K562 (cell line): ENCODE measurements around the gene PRR16. TPM values are rescaled to one million over a fixed set of nuclear protein-coding genes. Genes with fewer than 3 reads are reported as not detected.

Experiments used
- ATF7 ChIP-seq: fragments of 450-650 bp; IDR thresholded peaks from 2 replicates; pipeline ENCODE4 v1.7.1; 2014; ENCODE audit warnings: mild to moderate bottlenecking, moderate library complexity
- BRD4 ChIP-seq: fragments of 200-600 bp; sonication (generic); IDR thresholded peaks from 2 replicates; pipeline ENCODE4 v1.6.1; 2017; ENCODE audit warnings: inconsistent platforms
- CBFA2T2 ChIP-seq: fragments of 450-650 bp; conservative IDR thresholded peaks from 2 replicates; pipeline ENCODE4 v1.6.1; 2017; ENCODE audit warnings: mild to moderate bottlenecking
- CEBPB ChIP-seq: fragments of 450-650 bp; IDR thresholded peaks from 2 replicates; pipeline ENCODE4 v1.6.1; 2016; ENCODE audit warnings: missing genetic modification characterization, missing compliant biosample characterization
- CREBBP ChIP-seq: IDR thresholded peaks from one replicate; pipeline ENCODE4 v1.6.1; 2012; ENCODE audit warnings: low read depth, mild to moderate bottlenecking, control low read depth, inconsistent platforms, low read length
- CSDE1 ChIP-seq, 2 experiments: fragments of 450-650 bp; IDR thresholded peaks; 2 replicates each; pipeline ENCODE4 v1.6.1; 2016; ENCODE audit warnings: mild to moderate bottlenecking in 1 of 2
- ELF1 ChIP-seq: fragments of 200-800 bp; sonication (Bioruptor generic); IDR thresholded peaks from 2 replicates; pipeline ENCODE4 v1.6.1; 2016; ENCODE audit warnings: missing genetic modification characterization, missing compliant biosample characterization
- ESRRB ChIP-seq: fragments of 250-450 bp; sonication (Bioruptor Pico); IDR thresholded peaks from 2 replicates; pipeline ENCODE4 v1.5.0; 2020; ENCODE audit warnings: mild to moderate bottlenecking, moderate library complexity, borderline replicate concordance
- FOSL1 ChIP-seq: fragments of 200-800 bp; sonication (Bioruptor generic); conservative IDR thresholded peaks from 2 replicates; pipeline ENCODE4 v1.6.1; 2016; ENCODE audit warnings: missing genetic modification characterization, missing compliant biosample characterization
- FOXK1 ChIP-seq: sonication (generic); formaldehyde crosslinking; IDR thresholded peaks from 2 replicates; pipeline ENCODE4 v1.8.0; 2022; ENCODE audit warnings: missing genetic modification reagents, mild to moderate bottlenecking, borderline replicate concordance
- GTF2E2 ChIP-seq: fragments of 200-800 bp; sonication (Bioruptor generic); IDR thresholded peaks from 2 replicates; pipeline ENCODE4 v1.6.1; 2016; ENCODE audit warnings: missing genetic modification characterization, missing compliant biosample characterization
- JUND ChIP-seq, 2 experiments: IDR thresholded peaks; 2 replicates in 1 of 2; 3 replicates in 1 of 2; pipeline ENCODE4 v1.6.1; 2011; ENCODE audit warnings: borderline replicate concordance in 2 of 2, low read depth in 2 of 2, low read length in 2 of 2, improper control_type of control experiment in 1 of 2, missing biosample characterization in 1 of 2, missing genetic modification characterization in 1 of 2, missing genetic modification reagents in 1 of 2
- MAFG ChIP-seq: fragments of 450-650 bp; conservative IDR thresholded peaks from 2 replicates; pipeline ENCODE4 v1.6.1; 2016; ENCODE audit warnings: missing genetic modification characterization, missing compliant biosample characterization
- MCM2 ChIP-seq: fragments of 450-650 bp; IDR thresholded peaks from 2 replicates; pipeline ENCODE4 v1.6.1; 2017; ENCODE audit warnings: low read depth, mild to moderate bottlenecking
- MYNN ChIP-seq, 2 experiments: sonication (generic); formaldehyde crosslinking in 1 of 2; IDR thresholded peaks; 2 replicates each; pipeline versions ENCODE4 v1.5.0 to v1.6.1; 2016 to 2020; ENCODE audit warnings: antibody characterized with exemption in 1 of 2, missing genetic modification reagents in 1 of 2
- PHF8 ChIP-seq: fragments of 200-600 bp; sonication (generic); IDR thresholded peaks from 2 replicates; pipeline ENCODE4 v1.6.1; 2012; ENCODE audit warnings: mixed run types, mild to moderate bottlenecking, inconsistent platforms, low read length, moderate library complexity, borderline replicate concordance
- PRPF4 ChIP-seq: fragments of 200-400 bp; formaldehyde crosslinking; IDR thresholded peaks from one replicate; pipeline ENCODE4 v1.6.1; 2017; ENCODE audit warnings: low read length, low read depth, mild to moderate bottlenecking; ENCODE audit not compliant: insufficient read depth, poor library complexity, severe bottlenecking
- RAD21 ChIP-seq, 2 experiments: fragments of 250-450 bp in 1 of 2; fragments of 450-650 bp in 1 of 2; sonication (Bioruptor Pico) in 1 of 2; formaldehyde crosslinking in 1 of 2; IDR thresholded peaks in 1 of 2; conservative IDR thresholded peaks in 1 of 2; 2 replicates each; pipeline versions ENCODE4 v1.4.0 to v1.8.0; 2020 to 2022; ENCODE audit warnings: mild to moderate bottlenecking in 2 of 2, moderate library complexity in 1 of 2
- RBM15 ChIP-seq: fragments of 200-400 bp; formaldehyde crosslinking; IDR thresholded peaks from 2 replicates; pipeline ENCODE4 v1.6.1; 2018; ENCODE audit warnings: mild to moderate bottlenecking, low read length, moderate library complexity; ENCODE audit not compliant: insufficient read depth
- SIX5 ChIP-seq, 2 experiments: IDR thresholded peaks; 2 replicates each; pipeline ENCODE4 v1.6.1; 2011; ENCODE audit warnings: low read length in 2 of 2, borderline replicate concordance in 1 of 2, low read depth in 1 of 2, mild to moderate bottlenecking in 1 of 2, moderate library complexity in 1 of 2; ENCODE audit not compliant: insufficient read depth in 1 of 2
- TEAD1 ChIP-seq, 2 experiments: fragments of 450-650 bp in 1 of 2; sonication (generic) in 1 of 2; formaldehyde crosslinking; IDR thresholded peaks; 2 replicates each; pipeline versions ENCODE4 v1.4.0 to v1.8.0; 2020 to 2022; ENCODE audit warnings: mild to moderate bottlenecking in 2 of 2, missing genetic modification reagents in 1 of 2
- TEAD2 ChIP-seq: fragments of 450-650 bp; IDR thresholded peaks from 2 replicates; pipeline ENCODE4 v1.6.1; 2016; ENCODE audit warnings: missing genetic modification characterization, control low read depth, missing compliant biosample characterization
- ZNF124 ChIP-seq: sonication (generic); formaldehyde crosslinking; IDR thresholded peaks from 2 replicates; pipeline ENCODE4 v1.8.1; 2022; ENCODE audit warnings: missing genetic modification reagents
- ZNF133 ChIP-seq: fragments of 250-450 bp; sonication (Bioruptor Pico); IDR thresholded peaks from 2 replicates; pipeline ENCODE4 v1.4.0; 2020; ENCODE audit warnings: mild to moderate bottlenecking
- ZNF140 ChIP-seq: fragments of 250-450 bp; sonication (Bioruptor Pico); IDR thresholded peaks from 2 replicates; pipeline ENCODE4 v1.8.0; 2021; ENCODE audit warnings: moderate library complexity, mild to moderate bottlenecking, inconsistent platforms
- polyA plus RNA-seq, 8 experiments: library from polyadenylated mRNA; depleted of rRNA in 4 of 8; stranded (reverse) in 5 of 8; unstranded in 3 of 8; fragments of >200 nt; fragmentation: Nextera tagmentation in 2 of 8; fragmentation: Illumina TruSeq in 1 of 8; extraction: Ambion mirVana in 2 of 8; extraction: Trizol in 1 of 8; gene quantifications; 2 replicates each; pipeline versions ENCODE4 v1.2.1 to v1.2.3, GENCODE V29; 2011 to 2014; ENCODE audit warnings: inconsistent platforms in 1 of 8, missing spikeins in 1 of 8
- total RNA-seq, 7 experiments: library from RNA; depleted of rRNA in 6 of 7; stranded (reverse); fragments of >200 nt in 6 of 7; fragmentation: Illumina TruSeq in 2 of 7; extraction: Trizol in 2 of 7; gene quantifications; 2 replicates each; pipeline versions ENCODE4 v1.2.1 to v1.2.3, GENCODE V29; 2011 to 2021; ENCODE audit warnings: low replicate concordance in 1 of 7
- TF ChIP-seq, protein P1 (sequence below): IDR thresholded peaks from 3 replicates; pipeline ENCODE4 v1.6.1; 2011; ENCODE audit warnings: borderline replicate concordance, mild to moderate bottlenecking, moderate library complexity; ENCODE audit not compliant: insufficient read length; ENCODE audit errors: extremely low read depth

Gene PRR16
- total and polyA plus RNA-seq, 9 of the 15 experiments (the other 6 are each of a cell fraction or from before 2014, with no cell fraction given) = 0.61 to 10.1 (median 3.3) TPM

DNA sequence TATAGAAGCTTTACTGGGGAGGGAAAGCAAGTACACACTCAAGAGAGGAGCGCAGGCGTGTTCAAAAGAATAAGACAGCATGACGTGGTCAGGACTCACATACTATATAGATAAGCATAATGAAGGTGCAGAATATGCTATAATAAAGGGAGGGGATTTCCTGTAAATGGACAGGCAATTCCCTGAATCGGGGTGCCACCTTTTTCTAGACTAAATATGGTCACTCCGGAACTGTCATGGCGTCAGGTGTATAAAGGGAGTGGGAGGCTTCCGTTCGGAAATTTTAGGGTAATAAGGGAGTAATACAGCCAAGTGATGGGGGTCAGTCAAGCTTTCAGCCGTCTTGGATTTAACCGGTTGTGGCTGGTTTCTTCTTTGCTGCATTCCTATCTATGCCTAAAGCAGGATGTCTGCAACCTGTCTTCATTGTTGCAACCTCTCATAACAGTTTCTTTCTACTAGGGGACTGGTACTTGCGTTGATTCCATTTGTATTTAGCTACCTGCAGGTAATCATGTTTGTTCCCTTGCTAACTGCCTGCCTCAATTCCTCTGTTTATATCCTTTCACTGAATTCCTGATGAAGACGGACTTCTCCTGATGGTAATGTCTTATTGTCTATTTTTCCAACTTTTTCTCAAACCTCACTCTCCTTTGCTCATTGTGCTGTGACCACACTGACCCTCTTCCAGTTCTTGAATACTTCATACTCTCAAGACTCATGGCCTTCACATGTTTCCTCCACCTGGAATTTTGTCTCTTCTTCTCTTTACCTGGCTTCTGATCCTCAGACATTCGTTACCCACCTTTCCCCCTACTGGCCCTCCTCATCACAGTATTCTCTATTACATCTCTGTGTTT lies 48.9 kb downstream of the PRR16 start (continued):
- TF ChIP-seq, protein P1, sequence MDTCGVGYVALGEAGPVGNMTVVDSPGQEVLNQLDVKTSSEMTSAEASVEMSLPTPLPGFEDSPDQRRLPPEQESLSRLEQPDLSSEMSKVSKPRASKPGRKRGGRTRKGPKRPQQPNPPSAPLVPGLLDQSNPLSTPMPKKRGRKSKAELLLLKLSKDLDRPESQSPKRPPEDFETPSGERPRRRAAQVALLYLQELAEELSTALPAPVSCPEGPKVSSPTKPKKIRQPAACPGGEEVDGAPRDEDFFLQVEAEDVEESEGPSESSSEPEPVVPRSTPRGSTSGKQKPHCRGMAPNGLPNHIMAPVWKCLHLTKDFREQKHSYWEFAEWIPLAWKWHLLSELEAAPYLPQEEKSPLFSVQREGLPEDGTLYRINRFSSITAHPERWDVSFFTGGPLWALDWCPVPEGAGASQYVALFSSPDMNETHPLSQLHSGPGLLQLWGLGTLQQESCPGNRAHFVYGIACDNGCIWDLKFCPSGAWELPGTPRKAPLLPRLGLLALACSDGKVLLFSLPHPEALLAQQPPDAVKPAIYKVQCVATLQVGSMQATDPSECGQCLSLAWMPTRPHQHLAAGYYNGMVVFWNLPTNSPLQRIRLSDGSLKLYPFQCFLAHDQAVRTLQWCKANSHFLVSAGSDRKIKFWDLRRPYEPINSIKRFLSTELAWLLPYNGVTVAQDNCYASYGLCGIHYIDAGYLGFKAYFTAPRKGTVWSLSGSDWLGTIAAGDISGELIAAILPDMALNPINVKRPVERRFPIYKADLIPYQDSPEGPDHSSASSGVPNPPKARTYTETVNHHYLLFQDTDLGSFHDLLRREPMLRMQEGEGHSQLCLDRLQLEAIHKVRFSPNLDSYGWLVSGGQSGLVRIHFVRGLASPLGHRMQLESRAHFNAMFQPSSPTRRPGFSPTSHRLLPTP = no peak
- TF ChIP-seq ATF7 = peak; percentile 67; the same call in 1 of the 2 replicates
- TF ChIP-seq PHF8 = no peak
- TF ChIP-seq CREBBP = no peak
- TF ChIP-seq CSDE1 (IDR thresholded peaks at IDR 0.05) = no peak
- TF ChIP-seq PRPF4 = no peak
- TF ChIP-seq GTF2E2 = no peak
- no peak for TF ChIP-seq CEBPB
- TF ChIP-seq RBM15 = no peak
- no peak for TF ChIP-seq RAD21 (CRISPR knock-in tag; conservative IDR thresholded peaks at IDR 0.05 in 1 of 2, IDR thresholded peaks at IDR 0.05 in 1 of 2)
- no peak for TF ChIP-seq ESRRB
- no peak for TF ChIP-seq MCM2
- TF ChIP-seq ZNF140 = no peak
- no peak for TF ChIP-seq CBFA2T2
- no peak for TF ChIP-seq ZNF124
- TF ChIP-seq ZNF133 = no peak
- 0 out of 2 replicates have a peak, but pooled peaks have one; percentile 20 for TF ChIP-seq ELF1 (tag)
- no peak for TF ChIP-seq MAFG (tag)
- no peak for TF ChIP-seq TEAD2 (tag)
- peak; percentile 58; the same call in 1 of the 2 replicates for TF ChIP-seq JUND (IDR thresholded peaks at IDR 0.05; ENCODE audit: borderline replicate concordance, low read depth, low read length)
- no peak; the same call in 2 of the 3 replicates for TF ChIP-seq JUND (tag; IDR thresholded peaks at IDR 0.05; ENCODE audit: borderline replicate concordance, low read depth, low read length)
- TF ChIP-seq MYNN (IDR thresholded peaks at IDR 0.05) = no peak
- no peak for TF ChIP-seq MYNN (CRISPR knock-in tag; IDR thresholded peaks at IDR 0.05)
- peak; percentile 39; the same call in 1 of the 2 replicates for TF ChIP-seq FOSL1 (tag)
- no peak for TF ChIP-seq SIX5 (IDR thresholded peaks at IDR 0.05; ENCODE audit: borderline replicate concordance in 1 of 2, insufficient read depth in 1 of 2, low read depth in 1 of 2, low read length in 2 of 2)
- TF ChIP-seq BRD4 = no peak; the same call in 1 of the 2 replicates
- no peak for TF ChIP-seq FOXK1 (CRISPR knock-in tag)
- TF ChIP-seq TEAD1 (CRISPR knock-in tag; IDR thresholded peaks at IDR 0.05) = no peak
